Panc1 (cell line): ENCODE results near the gene CMIP. TPM values are rescaled to one million over a fixed set of nuclear protein-coding genes. Genes with fewer than 3 reads are reported as not detected.

ENCODE experiments used
- ATAC-seq: fragments of 200-7000 bp; cut with Tn5 transposase; 2 replicates; pipeline ENCODE4 v1.9.1; 2020; ENCODE audit warnings: mild to moderate bottlenecking, moderate library complexity
- BruUV-seq: library from RNA; stranded (reverse); fragments of 400-500 nt; replicated peaks from 2 replicates; lab custom pipeline; 2021; lab: Mats Ljungman, UMichigan
- CTCF ChIA-PET: fragments of 300-600 bp; sonication (Branson Sonifier 250); formaldehyde crosslinking; loops from one replicate; lab custom pipeline; 2022; ENCODE audit warnings: antibody characterized with exemption; lab: Charles Lee
- POLR2A ChIA-PET: fragments of 300-600 bp; sonication (Branson Sonifier 250); formaldehyde crosslinking; loops from one replicate; lab custom pipeline; 2022; ENCODE audit warnings: antibody characterized with exemption; lab: Charles Lee
- DNase-seq: peaks from one replicate; pipeline ENCODE4 v3.0.0-alpha.2; 2010; ENCODE audit warnings: low read depth, low spot score
- H3K27ac ChIP-seq: 2 replicates; pipeline ENCODE4 v1.5.1; 2011; ENCODE audit warnings: mild to moderate bottlenecking, low read length, inconsistent platforms
- H3K27me3 ChIP-seq: fragments of 200-500 bp; sonication (Bioruptor generic); 2 replicates; pipeline ENCODE4 v1.6.0; 2014; ENCODE audit warnings: low read length, inconsistent platforms; ENCODE audit not compliant: control insufficient read depth, insufficient read depth
- H3K36me3 ChIP-seq: fragments of 200-500 bp; sonication (Bioruptor generic); 2 replicates; pipeline ENCODE4 v1.5.1; 2014; ENCODE audit warnings: inconsistent platforms, mild to moderate bottlenecking, low read length, moderate library complexity; ENCODE audit not compliant: control insufficient read depth, insufficient read depth
- H3K4me1 ChIP-seq: 2 replicates; pipeline ENCODE4 v1.5.1; 2011; ENCODE audit warnings: inconsistent platforms, mild to moderate bottlenecking, low read length, moderate library complexity; ENCODE audit not compliant: control insufficient read depth, insufficient read depth
- H3K4me3 ChIP-seq, 2 experiments: 2 replicates each; pipeline ENCODE4 v1.5.1; 2011 to 2012; ENCODE audit warnings: low read depth in 2 of 2, low read length in 2 of 2, mild to moderate bottlenecking in 2 of 2, inconsistent platforms in 1 of 2, moderate library complexity in 1 of 2
- H3K9me3 ChIP-seq: fragments of 200-500 bp; sonication (Bioruptor generic); 2 replicates; pipeline ENCODE4 v1.5.1; 2014; ENCODE audit warnings: low read depth, mild to moderate bottlenecking, inconsistent platforms, low read length, moderate library complexity; ENCODE audit not compliant: control insufficient read depth, insufficient read depth
- POLR2AphosphoS5 ChIP-seq: IDR thresholded peaks from 2 replicates; pipeline ENCODE4 v1.6.1; 2012; ENCODE audit warnings: mild to moderate bottlenecking, low read depth, low read length, moderate library complexity
- SIN3A ChIP-seq: IDR thresholded peaks from 2 replicates; pipeline ENCODE4 v1.6.1; 2012; ENCODE audit warnings: low read depth, mild to moderate bottlenecking, low read length, moderate library complexity, borderline replicate concordance; ENCODE audit not compliant: insufficient read depth
- TCF7L2 ChIP-seq: IDR thresholded peaks from 2 replicates; pipeline ENCODE4 v1.6.1; 2011; ENCODE audit warnings: mild to moderate bottlenecking, low read depth, low read length, inconsistent platforms
- in situ Hi-C: cut with HindIII; loops from 2 replicates; pipeline ENCODE4 v1.10.0; 2016; ENCODE audit warnings: low sequenced_read_pairs, low pct_unique_long_range_greater_than_20kb
- intact Hi-C: fragments of 100-400 bp; cut with micrococcal nuclease; formaldehyde crosslinking; loops from one replicate; pipeline ENCODE4 v1.10.0; 2022; ENCODE audit not compliant: unreplicated experiment
- total RNA-seq: library from RNA; stranded (reverse); gene quantifications from one replicate; pipeline ENCODE4 v1.2.1, GENCODE V29; 2021; ENCODE audit not compliant: unreplicated experiment
- TF ChIP-seq, protein P1 (sequence below), 2 experiments: IDR thresholded peaks; 2 replicates each; pipeline ENCODE4 v1.6.1; 2011 to 2012; ENCODE audit warnings: low read depth in 2 of 2, control low read depth in 1 of 2, low read length in 1 of 2, mild to moderate bottlenecking in 1 of 2, moderate library complexity in 1 of 2; ENCODE audit not compliant: insufficient read depth in 1 of 2
- TF ChIP-seq, protein P2 (sequence below): fragments of 450-650 bp; IDR thresholded peaks from 2 replicates; pipeline ENCODE4 v1.5.1; 2017; ENCODE audit warnings: mild to moderate bottlenecking

Gene CMIP
- total RNA-seq, 1 experiment from 2014 or later = 49.7 TPM

DNA sequence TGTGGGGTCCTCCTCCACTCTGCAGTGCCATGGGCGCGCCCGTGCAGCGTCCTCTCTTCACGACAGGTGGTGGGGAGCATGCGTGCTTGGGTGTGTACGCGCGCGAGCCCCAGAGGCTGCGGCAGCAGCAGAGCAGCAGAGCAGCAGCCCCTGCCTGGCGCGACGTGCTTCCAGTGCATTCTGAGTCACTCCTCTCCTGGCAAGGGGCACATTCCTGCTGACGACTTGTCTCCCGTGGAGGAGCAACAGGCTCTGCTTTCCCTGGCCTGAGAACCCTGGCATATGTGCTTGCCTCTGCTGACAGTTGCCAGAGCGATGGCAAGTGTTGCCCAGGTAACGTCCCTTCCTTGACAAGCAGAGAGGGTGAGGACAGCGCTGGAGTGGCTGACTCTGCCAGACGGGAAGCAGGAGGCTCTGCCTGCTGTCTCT lies 200.7 kb downstream of the CMIP start:
- in situ Hi-C loops = no loop called here
- Histone ChIP-seq H3K9me3 (no peaks in the 10 kb centered on the region), H3K4me1 (no peaks in the 10 kb centered on the region), H3K4me3 (no peak overlapping the region), H3K27me3 (no peaks in the 10 kb centered on the region), H3K27ac (no peak overlapping the region), H3K36me3 (no peaks in the 10 kb centered on the region)
- ChIA-PET CTCF (no interaction called here), POLR2A (no interaction called here)
- BruUV-seq = no TSS peak
- ATAC-seq = no peak; the same call in 1 of the 2 replicates
- intact Hi-C loops = no loop called here
- TF ChIP-seq, protein P1, sequence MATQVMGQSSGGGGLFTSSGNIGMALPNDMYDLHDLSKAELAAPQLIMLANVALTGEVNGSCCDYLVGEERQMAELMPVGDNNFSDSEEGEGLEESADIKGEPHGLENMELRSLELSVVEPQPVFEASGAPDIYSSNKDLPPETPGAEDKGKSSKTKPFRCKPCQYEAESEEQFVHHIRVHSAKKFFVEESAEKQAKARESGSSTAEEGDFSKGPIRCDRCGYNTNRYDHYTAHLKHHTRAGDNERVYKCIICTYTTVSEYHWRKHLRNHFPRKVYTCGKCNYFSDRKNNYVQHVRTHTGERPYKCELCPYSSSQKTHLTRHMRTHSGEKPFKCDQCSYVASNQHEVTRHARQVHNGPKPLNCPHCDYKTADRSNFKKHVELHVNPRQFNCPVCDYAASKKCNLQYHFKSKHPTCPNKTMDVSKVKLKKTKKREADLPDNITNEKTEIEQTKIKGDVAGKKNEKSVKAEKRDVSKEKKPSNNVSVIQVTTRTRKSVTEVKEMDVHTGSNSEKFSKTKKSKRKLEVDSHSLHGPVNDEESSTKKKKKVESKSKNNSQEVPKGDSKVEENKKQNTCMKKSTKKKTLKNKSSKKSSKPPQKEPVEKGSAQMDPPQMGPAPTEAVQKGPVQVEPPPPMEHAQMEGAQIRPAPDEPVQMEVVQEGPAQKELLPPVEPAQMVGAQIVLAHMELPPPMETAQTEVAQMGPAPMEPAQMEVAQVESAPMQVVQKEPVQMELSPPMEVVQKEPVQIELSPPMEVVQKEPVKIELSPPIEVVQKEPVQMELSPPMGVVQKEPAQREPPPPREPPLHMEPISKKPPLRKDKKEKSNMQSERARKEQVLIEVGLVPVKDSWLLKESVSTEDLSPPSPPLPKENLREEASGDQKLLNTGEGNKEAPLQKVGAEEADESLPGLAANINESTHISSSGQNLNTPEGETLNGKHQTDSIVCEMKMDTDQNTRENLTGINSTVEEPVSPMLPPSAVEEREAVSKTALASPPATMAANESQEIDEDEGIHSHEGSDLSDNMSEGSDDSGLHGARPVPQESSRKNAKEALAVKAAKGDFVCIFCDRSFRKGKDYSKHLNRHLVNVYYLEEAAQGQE (IDR thresholded peaks at IDR 0.05; ENCODE audit: insufficient read depth in 1 of 2, low read depth in 2 of 2, low read length in 1 of 2) = no peak
- no peak for TF ChIP-seq SIN3A
- TF ChIP-seq, protein P2, sequence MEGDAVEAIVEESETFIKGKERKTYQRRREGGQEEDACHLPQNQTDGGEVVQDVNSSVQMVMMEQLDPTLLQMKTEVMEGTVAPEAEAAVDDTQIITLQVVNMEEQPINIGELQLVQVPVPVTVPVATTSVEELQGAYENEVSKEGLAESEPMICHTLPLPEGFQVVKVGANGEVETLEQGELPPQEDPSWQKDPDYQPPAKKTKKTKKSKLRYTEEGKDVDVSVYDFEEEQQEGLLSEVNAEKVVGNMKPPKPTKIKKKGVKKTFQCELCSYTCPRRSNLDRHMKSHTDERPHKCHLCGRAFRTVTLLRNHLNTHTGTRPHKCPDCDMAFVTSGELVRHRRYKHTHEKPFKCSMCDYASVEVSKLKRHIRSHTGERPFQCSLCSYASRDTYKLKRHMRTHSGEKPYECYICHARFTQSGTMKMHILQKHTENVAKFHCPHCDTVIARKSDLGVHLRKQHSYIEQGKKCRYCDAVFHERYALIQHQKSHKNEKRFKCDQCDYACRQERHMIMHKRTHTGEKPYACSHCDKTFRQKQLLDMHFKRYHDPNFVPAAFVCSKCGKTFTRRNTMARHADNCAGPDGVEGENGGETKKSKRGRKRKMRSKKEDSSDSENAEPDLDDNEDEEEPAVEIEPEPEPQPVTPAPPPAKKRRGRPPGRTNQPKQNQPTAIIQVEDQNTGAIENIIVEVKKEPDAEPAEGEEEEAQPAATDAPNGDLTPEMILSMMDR = no peak
- TF ChIP-seq TCF7L2 = no peak
- no peak for TF ChIP-seq POLR2AphosphoS5
- DNase-seq = no peak

DNA sequence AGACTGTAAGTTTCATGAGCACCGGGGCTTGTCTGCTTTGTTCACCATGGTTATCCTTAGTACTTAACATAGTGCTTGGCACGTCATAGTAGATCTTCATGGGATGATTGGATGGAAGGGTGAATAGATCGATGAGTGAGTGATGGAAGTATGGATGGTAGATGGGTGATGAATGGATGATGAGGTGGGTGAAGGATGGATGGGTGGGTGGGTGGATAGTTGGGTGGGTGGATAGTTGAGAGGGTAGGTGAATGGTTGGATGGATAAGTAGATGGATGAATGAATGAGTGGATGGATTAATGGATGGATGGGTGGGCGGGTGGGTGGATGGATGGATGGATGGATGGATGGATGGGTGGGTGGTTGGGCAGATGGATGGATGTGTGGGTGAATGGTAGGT lies 201.3 kb downstream of the CMIP start:
- no TSS peak for BruUV-seq
- Histone ChIP-seq H3K27ac (no peak overlapping the region), H3K27me3 (no peaks in the 10 kb centered on the region), H3K4me1 (no peaks in the 10 kb centered on the region), H3K9me3 (no peaks in the 10 kb centered on the region), H3K36me3 (no peaks in the 10 kb centered on the region), H3K4me3 (no peak overlapping the region)
- intact Hi-C loops = no loop called here
- no peak for DNase-seq
- in situ Hi-C loops = no loop called here
- no peak for ATAC-seq
- ChIA-PET CTCF (no interaction called here), POLR2A (no interaction called here)
- no peak for TF ChIP-seq SIN3A
- no peak for TF ChIP-seq TCF7L2
- TF ChIP-seq, protein P1 (IDR thresholded peaks at IDR 0.05; ENCODE audit: insufficient read depth in 1 of 2, low read depth in 2 of 2, low read length in 1 of 2) = no peak
